A549 (cell line): ENCODE data around the gene OR51E2. TPM values are rescaled to one million over a fixed set of nuclear protein-coding genes. Genes with fewer than 3 reads are reported as not detected.

ENCODE experiments used
- ATAC-seq, 2 experiments: fragments of 200-7000 bp in 1 of 2; fragments of >200 bp in 1 of 2; cut with Nextera tagmentation in 1 of 2; cut with Tn5 transposase in 1 of 2; 3 replicates each; pipeline versions ENCODE4 v1.8.0 to v1.9.1; 2018 to 2020; ENCODE audit warnings: mild to moderate bottlenecking in 1 of 2, moderate library complexity in 1 of 2
- CTCF ChIA-PET: fragments of 300-600 bp; sonication (Branson Sonifier 250); formaldehyde crosslinking; extraction: SDS; loops from one replicate; lab custom pipeline; 2021; ENCODE audit warnings: antibody characterized with exemption, inconsistent platforms; lab: Yijun Ruan, JAX
- POLR2A ChIA-PET: fragments of 350-600 bp; formaldehyde crosslinking; extraction: SDS; loops from one replicate; lab custom pipeline; 2021; ENCODE audit warnings: antibody characterized with exemption, inconsistent platforms; lab: Yijun Ruan, JAX
- DNase-seq, 2 experiments: peaks; one replicate each; pipeline versions ENCODE4 v3.0.0 to v3.0.0-alpha.2; 2011 to 2016; ENCODE audit warnings: low read depth in 1 of 2, low spot score in 1 of 2
- FAIRE-seq: peaks from 2 replicates; lab custom pipeline; 2011; peaks lifted over from hg19 to GRCh38; lab: Jason Lieb, UNC
- H3K27ac ChIP-seq, 2 experiments: fragments of >200 bp; sonication (Bioruptor Twin); formaldehyde crosslinking; 3 replicates each; pipeline ENCODE4 v1.5.1; 2016 to 2017
- H3K4me1 ChIP-seq: fragments of >200 bp; sonication (Bioruptor Twin); formaldehyde crosslinking; 3 replicates; pipeline ENCODE4 v1.6.1; 2016
- H3K4me2 ChIP-seq: fragments of >200 bp; sonication (Bioruptor Twin); formaldehyde crosslinking; 3 replicates; pipeline ENCODE4 v1.6.1; 2016
- H3K4me3 ChIP-seq: fragments of >200 bp; sonication (Bioruptor Twin); formaldehyde crosslinking; 3 replicates; pipeline ENCODE4 v1.5.1; 2016
- H3K9me3 ChIP-seq: fragments of >200 bp; sonication (Bioruptor Twin); formaldehyde crosslinking; 3 replicates; pipeline ENCODE4 v1.6.1; 2016
- BCL3 ChIP-seq: fragments of >200 bp; sonication (Bioruptor Twin); formaldehyde crosslinking; IDR thresholded peaks from 3 replicates; pipeline ENCODE4 v1.6.1; 2016
- CHD4 ChIP-seq: fragments of 200-600 bp; sonication (generic); IDR thresholded peaks from 2 replicates; pipeline ENCODE4 v1.6.1; 2016; ENCODE audit warnings: antibody characterized with exemption, mild to moderate bottlenecking, borderline replicate concordance
- CTCF ChIP-seq: fragments of >200 bp; sonication (Bioruptor Twin); formaldehyde crosslinking; IDR thresholded peaks from 3 replicates; pipeline ENCODE4 v1.5.1; 2016
- EP300 ChIP-seq, 2 experiments: fragments of >200 bp; sonication (Bioruptor Twin); formaldehyde crosslinking; IDR thresholded peaks; 2 replicates in 1 of 2; 3 replicates in 1 of 2; pipeline ENCODE4 v1.6.1; 2016 to 2017
- FOSL2 ChIP-seq, 2 experiments: fragments of 450-650 bp in 1 of 2; fragments of >200 bp in 1 of 2; sonication (Bioruptor Twin) in 1 of 2; formaldehyde crosslinking; IDR thresholded peaks; 2 replicates each; pipeline versions ENCODE4 v1.5.0 to v1.6.1; 2016 to 2020; ENCODE audit warnings: mild to moderate bottlenecking in 1 of 2, moderate library complexity in 1 of 2
- HDAC2 ChIP-seq: fragments of 200-600 bp; sonication (generic); IDR thresholded peaks from 2 replicates; pipeline ENCODE4 v1.6.1; 2016
- HEYL ChIP-seq: fragments of 250-450 bp; sonication (Bioruptor Pico); IDR thresholded peaks from 2 replicates; pipeline ENCODE4 v1.8.0; 2021; ENCODE audit warnings: mild to moderate bottlenecking, moderate library complexity
- HOXB5 ChIP-seq: fragments of 250-450 bp; sonication (Bioruptor Pico); IDR thresholded peaks from 2 replicates; pipeline ENCODE4 v1.5.0; 2020; ENCODE audit warnings: mild to moderate bottlenecking, moderate library complexity
- KDM5A ChIP-seq: fragments of 200-600 bp; sonication (generic); IDR thresholded peaks from 2 replicates; pipeline ENCODE4 v1.6.1; 2016; ENCODE audit warnings: antibody characterized with exemption, mild to moderate bottlenecking
- NPAS2 ChIP-seq: fragments of 250-450 bp; sonication (Bioruptor Pico); IDR thresholded peaks from 2 replicates; pipeline ENCODE4 v1.8.0; 2022; ENCODE audit warnings: mild to moderate bottlenecking, moderate library complexity, borderline replicate concordance
- POLR2A ChIP-seq: IDR thresholded peaks from 2 replicates; pipeline ENCODE4 v1.6.1; 2012; ENCODE audit warnings: mild to moderate bottlenecking, low read length
- RAD21 ChIP-seq, 2 experiments: fragments of >200 bp in 1 of 2; sonication (Bioruptor Twin) in 1 of 2; formaldehyde crosslinking in 1 of 2; IDR thresholded peaks in 1 of 2; conservative IDR thresholded peaks in 1 of 2; 2 replicates in 1 of 2; 3 replicates in 1 of 2; pipeline ENCODE4 v1.6.1; 2012 to 2018; ENCODE audit warnings: inconsistent platforms in 1 of 2
- RFX5 ChIP-seq: fragments of 450-650 bp; IDR thresholded peaks from 2 replicates; pipeline ENCODE4 v1.7.1; 2014; ENCODE audit warnings: antibody characterized with exemption, mild to moderate bottlenecking, moderate library complexity
- SMC3 ChIP-seq: fragments of >200 bp; sonication (Bioruptor Twin); formaldehyde crosslinking; IDR thresholded peaks from 3 replicates; pipeline ENCODE4 v1.6.1; 2018; ENCODE audit warnings: inconsistent platforms
- TFCP2L1 ChIP-seq: fragments of 250-450 bp; sonication (Bioruptor Pico); IDR thresholded peaks from 2 replicates; pipeline ENCODE4 v1.5.0; 2021; ENCODE audit warnings: mild to moderate bottlenecking
- TP53 ChIP-seq: fragments of 250-450 bp; sonication (Bioruptor Pico); IDR thresholded peaks from 2 replicates; pipeline ENCODE4 v1.5.0; 2021; ENCODE audit warnings: mild to moderate bottlenecking, moderate library complexity
- WGBS: methylation state at CpG from one replicate; pipeline ENCODE4 v1.1.6; 2017; ENCODE audit errors: missing lambda C conversion rate; 5-methylcytosine and 5-hydroxymethylcytosine counted together
- polyA plus RNA-seq, 4 experiments: library from polyadenylated mRNA; depleted of rRNA in 3 of 4; stranded (reverse); fragments of >200 nt; fragmentation: RNase III in 1 of 4; extraction: RNeasy Plus Mini Kit Qiagen cat#74134 plus additional on column Dnase treatment in 1 of 4; gene quantifications; 2 replicates in 3 of 4; 3 replicates in 1 of 4; pipeline ENCODE4 v1.2.3, GENCODE V29; 2011 to 2017
- TF ChIP-seq, protein P1 (sequence below): fragments of >200 bp; sonication (Bioruptor Twin); formaldehyde crosslinking; IDR thresholded peaks from 2 replicates; pipeline ENCODE4 v1.6.1; 2016
- TF ChIP-seq, protein P2 (sequence below): IDR thresholded peaks from 2 replicates; pipeline ENCODE4 v1.6.1; 2012

Gene OR51E2
- polyA plus RNA-seq, 2 of the 4 experiments (the other 2 are of a cell fraction): not detected

- Histone ChIP-seq H3K9me3 (no peaks in the 10 kb centered on the region), H3K4me2 (no peak overlapping the region)
- 57% methylated on average over 3 of the region's 3 CpGs for WGBS
- no peak for ATAC-seq
- CTCF ChIA-PET: interaction anchor here (0.6 to 3.5 kb wide), 24 partner anchors 7 to 743 kb away, joined by 3 to 53 read pairs (median 4); partner anchors contain the start of genes OR52I1 and TRIM68
- TF ChIP-seq FOSL2 (IDR thresholded peaks at IDR 0.05) (no peak), FOSL2 (CRISPR knock-in tag; IDR thresholded peaks at IDR 0.05) (no peak), RFX5 (no peak), CHD4 (no peak), POLR2A (no peak), NPAS2 (CRISPR knock-in tag) (no peak), EP300 (IDR thresholded peaks at IDR 0.05) (no peak), HEYL (CRISPR knock-in tag) (no peak), TFCP2L1 (CRISPR knock-in tag) (no peak), HOXB5 (CRISPR knock-in tag) (no peak), KDM5A (no peak), HDAC2 (no peak)
- TF ChIP-seq, protein P1, sequence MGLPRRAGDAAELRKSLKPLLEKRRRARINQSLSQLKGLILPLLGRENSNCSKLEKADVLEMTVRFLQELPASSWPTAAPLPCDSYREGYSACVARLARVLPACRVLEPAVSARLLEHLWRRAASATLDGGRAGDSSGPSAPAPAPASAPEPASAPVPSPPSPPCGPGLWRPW: no peak
- TF ChIP-seq, protein P2, sequence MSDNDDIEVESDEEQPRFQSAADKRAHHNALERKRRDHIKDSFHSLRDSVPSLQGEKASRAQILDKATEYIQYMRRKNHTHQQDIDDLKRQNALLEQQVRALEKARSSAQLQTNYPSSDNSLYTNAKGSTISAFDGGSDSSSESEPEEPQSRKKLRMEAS: no peak
- TF ChIP-seq, all 56 proteins: peak for 0
- H3K27ac ChIP-seq: no peak overlapping the region
- POLR2A ChIA-PET: no interaction called here
- H3K4me3 ChIP-seq: no peak overlapping the region
- no peaks in the 10 kb centered on the region for H3K4me1 ChIP-seq
- DNase-seq: no peak
- no peak for FAIRE-seq
Measured at GRCh38 chr11:4637662-4638047, 60.0 kb downstream of the OR51E2 start.

DNA sequence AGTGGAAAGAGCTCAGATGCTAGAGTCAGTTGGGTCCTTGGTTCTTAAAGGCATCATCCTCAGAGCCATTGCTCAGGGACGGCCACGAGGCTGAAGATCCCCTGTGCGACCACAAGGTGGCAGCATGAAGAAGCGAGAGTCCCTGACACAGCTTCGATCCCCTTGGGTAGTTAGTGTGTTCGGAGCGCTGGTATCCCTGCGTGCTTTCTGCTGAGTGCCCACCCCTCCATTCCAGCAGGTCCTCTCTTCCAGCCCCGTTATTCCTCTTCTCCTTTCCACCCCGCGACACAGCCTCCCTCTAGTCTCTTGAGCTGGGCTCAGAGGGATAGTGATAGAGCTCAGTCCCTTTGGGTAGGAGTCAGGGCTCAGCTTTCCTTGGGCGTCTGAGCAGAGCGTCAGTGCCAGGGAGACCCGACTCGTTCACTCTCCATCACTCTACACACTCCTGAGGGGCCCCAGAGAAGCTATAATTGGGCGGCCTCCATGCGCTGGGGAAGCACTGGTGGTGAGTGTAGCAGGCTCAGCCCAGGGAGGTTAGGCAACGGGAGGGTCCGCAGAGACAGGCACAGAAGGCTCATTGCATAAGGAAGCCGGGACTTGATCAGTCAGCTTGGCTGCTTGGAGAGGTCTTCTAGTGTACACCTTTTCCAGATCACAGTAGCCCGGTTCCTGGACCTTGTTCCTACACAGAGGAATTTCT lies 60.5 kb downstream of the OR51E2 start, which contains the start of gene OR51D1:
Gene OR51D1, plus strand, starts transcription at position 516 of the 700 bp plus-strand sequence. CDS start 2,314 bp downstream, outside the sequence.
- H3K4me3 ChIP-seq: no peak within 1 kb of the TSS
- ChIA-PET POLR2A (no interaction called here), CTCF (interaction anchor here (0.6 to 3.5 kb wide), 37 partner anchors 8 to 1254 kb away, joined by 3 to 53 read pairs (median 4); partner anchors contain the start of genes OR52I1 and TRIM68)
- no peak within 1 kb of the TSS for H3K27ac ChIP-seq
- H3K4me2 ChIP-seq: peak within 1 kb of the TSS; percentile 29; the same call in 2 of the 3 replicates
- ATAC-seq (peak; percentile 84 to 98), DNase-seq (peak; percentile 65 to 66), FAIRE-seq (no peak)
- H3K4me1 ChIP-seq: no peaks in the 10 kb centered on the region
- 26% methylated on average over 19 of the region's 21 CpGs for WGBS
- TF ChIP-seq RAD21 (conservative IDR thresholded peaks at IDR 0.05 in 1 of 2, IDR thresholded peaks at IDR 0.05 in 1 of 2) (peak; percentile 57 to 74), TP53 (CRISPR knock-in tag) (no peak), CTCF (peak; percentile 72), SMC3 (peak; percentile 73)
- H3K9me3 ChIP-seq: no peaks in the 10 kb centered on the region

DNA sequence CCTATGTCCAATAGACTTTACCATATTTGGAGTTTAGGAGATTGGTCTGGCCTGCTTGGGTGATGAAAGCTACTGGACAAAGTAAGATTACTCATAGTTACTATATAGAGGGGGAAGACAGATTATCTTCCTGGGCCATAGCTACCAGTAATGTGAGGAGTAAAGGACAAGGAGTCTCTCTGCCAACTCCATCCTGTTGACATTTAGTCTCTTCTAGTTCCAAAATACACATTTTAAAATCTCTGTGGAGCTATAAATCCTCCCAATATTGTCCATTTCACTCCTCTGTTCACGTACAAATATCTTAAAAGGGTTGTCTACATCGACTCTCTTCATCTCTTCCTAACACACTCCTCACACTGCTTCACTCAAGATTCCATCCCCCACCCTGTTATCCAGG lies 61.5 kb downstream of the OR51E2 start:
- no peak for ATAC-seq
- POLR2A ChIA-PET: no interaction called here
- Histone ChIP-seq H3K4me1 (no peaks in the 10 kb centered on the region), H3K4me3 (no peak overlapping the region), H3K4me2 (no peak overlapping the region), H3K9me3 (no peaks in the 10 kb centered on the region), H3K27ac (no peak overlapping the region)
- 7% methylated on average over 2 of the region's 2 CpGs for WGBS
- no peak for FAIRE-seq
- TF ChIP-seq BCL3: no peak
- CTCF ChIA-PET: interaction anchor here (0.6 to 3.5 kb wide), 25 partner anchors 9 to 1255 kb away, joined by 3 to 53 read pairs (median 4); partner anchors contain the start of gene OR52I1
- no peak for DNase-seq

Other genes with a start within 250 kb of the OR51E2 start
- gene OR52K2, start 248.6 kb downstream of the OR51E2 start, polyA plus RNA-seq (2011; rRNA removed): not detected in 2 replicates
- not detected in 3 replicates for gene OR52K2, start 248.6 kb downstream of the OR51E2 start, polyA plus RNA-seq (2017; fragmentation: RNase III; extraction: RNeasy Plus Mini Kit Qiagen cat#74134 plus additional on column Dnase treatment)
- not detected in 2 replicates for gene OR52K1, start 215.2 kb downstream of the OR51E2 start, polyA plus RNA-seq (2011; rRNA removed)
- gene OR52K1, start 215.2 kb downstream of the OR51E2 start, polyA plus RNA-seq (2017; fragmentation: RNase III; extraction: RNeasy Plus Mini Kit Qiagen cat#74134 plus additional on column Dnase treatment): not detected in 3 replicates
- gene OR52M1, start 152.7 kb downstream of the OR51E2 start, polyA plus RNA-seq (2011; rRNA removed): not detected in 2 replicates
- not detected in 3 replicates for gene OR52M1, start 152.7 kb downstream of the OR51E2 start, polyA plus RNA-seq (2017; fragmentation: RNase III; extraction: RNeasy Plus Mini Kit Qiagen cat#74134 plus additional on column Dnase treatment)
- not detected in 2 replicates for gene OR52I2, start 116.1 kb downstream of the OR51E2 start, polyA plus RNA-seq (2011; rRNA removed)
- gene OR52I2, start 116.1 kb downstream of the OR51E2 start, polyA plus RNA-seq (2017; fragmentation: RNase III; extraction: RNeasy Plus Mini Kit Qiagen cat#74134 plus additional on column Dnase treatment): not detected in 3 replicates
- not detected in 2 replicates for gene OR52I1, start 103.8 kb downstream of the OR51E2 start, polyA plus RNA-seq (2011; rRNA removed)
- gene OR52I1, start 103.8 kb downstream of the OR51E2 start, polyA plus RNA-seq (2017; fragmentation: RNase III; extraction: RNeasy Plus Mini Kit Qiagen cat#74134 plus additional on column Dnase treatment): not detected in 3 replicates
- gene TRIM68, start 89.6 kb downstream of the OR51E2 start, polyA plus RNA-seq (2011; rRNA removed): 9.6 and 11.6 TPM in 2 replicates
- 9.6 to 10.8 TPM (median 9.7 TPM) in 3 replicates for gene TRIM68, start 89.6 kb downstream of the OR51E2 start, polyA plus RNA-seq (2017; fragmentation: RNase III; extraction: RNeasy Plus Mini Kit Qiagen cat#74134 plus additional on column Dnase treatment)
- gene OR51D1, start 60.4 kb downstream of the OR51E2 start, polyA plus RNA-seq (2011; rRNA removed): not detected in 2 replicates
- not detected in 3 replicates for gene OR51D1, start 60.4 kb downstream of the OR51E2 start, polyA plus RNA-seq (2017; fragmentation: RNase III; extraction: RNeasy Plus Mini Kit Qiagen cat#74134 plus additional on column Dnase treatment)
- gene OR51E1, start 53.9 kb downstream of the OR51E2 start, polyA plus RNA-seq (2011; rRNA removed): 0.03 TPM in 1 of 2 replicates, not detected in the other
- not detected in 3 replicates for gene OR51E1, start 53.9 kb downstream of the OR51E2 start, polyA plus RNA-seq (2017; fragmentation: RNase III; extraction: RNeasy Plus Mini Kit Qiagen cat#74134 plus additional on column Dnase treatment)
- not detected in 2 replicates for gene MMP26, start 6.9 kb upstream of the OR51E2 start, polyA plus RNA-seq (2011; rRNA removed)
- not detected in 3 replicates for gene MMP26, start 6.9 kb upstream of the OR51E2 start, polyA plus RNA-seq (2017; fragmentation: RNase III; extraction: RNeasy Plus Mini Kit Qiagen cat#74134 plus additional on column Dnase treatment)
- not detected in 2 replicates for gene OR51F1, start 72.1 kb upstream of the OR51E2 start, polyA plus RNA-seq (2011; rRNA removed)
- not detected in 3 replicates for gene OR51F1, start 72.1 kb upstream of the OR51E2 start, polyA plus RNA-seq (2017; fragmentation: RNase III; extraction: RNeasy Plus Mini Kit Qiagen cat#74134 plus additional on column Dnase treatment)
- gene OR52R1, start 106.5 kb upstream of the OR51E2 start, polyA plus RNA-seq (2011; rRNA removed): not detected in 2 replicates
- not detected in 3 replicates for gene OR52R1, start 106.5 kb upstream of the OR51E2 start, polyA plus RNA-seq (2017; fragmentation: RNase III; extraction: RNeasy Plus Mini Kit Qiagen cat#74134 plus additional on column Dnase treatment)
- not detected in 2 replicates for gene OR51F2, start 123.5 kb upstream of the OR51E2 start, polyA plus RNA-seq (2011; rRNA removed)
- not detected in 3 replicates for gene OR51F2, start 123.5 kb upstream of the OR51E2 start, polyA plus RNA-seq (2017; fragmentation: RNase III; extraction: RNeasy Plus Mini Kit Qiagen cat#74134 plus additional on column Dnase treatment)
- not detected in 2 replicates for gene OR51S1, start 151.4 kb upstream of the OR51E2 start, polyA plus RNA-seq (2011; rRNA removed)
- gene OR51S1, start 151.4 kb upstream of the OR51E2 start, polyA plus RNA-seq (2017; fragmentation: RNase III; extraction: RNeasy Plus Mini Kit Qiagen cat#74134 plus additional on column Dnase treatment): not detected in 3 replicates
- gene OR51T1, start 184.0 kb upstream of the OR51E2 start, polyA plus RNA-seq (2011; rRNA removed): not detected in 2 replicates
- gene OR51T1, start 184.0 kb upstream of the OR51E2 start, polyA plus RNA-seq (2017; fragmentation: RNase III; extraction: RNeasy Plus Mini Kit Qiagen cat#74134 plus additional on column Dnase treatment): not detected in 3 replicates
- not detected in 2 replicates for gene OR51A7, start 205.9 kb upstream of the OR51E2 start, polyA plus RNA-seq (2011; rRNA removed)
- not detected in 3 replicates for gene OR51A7, start 205.9 kb upstream of the OR51E2 start, polyA plus RNA-seq (2017; fragmentation: RNase III; extraction: RNeasy Plus Mini Kit Qiagen cat#74134 plus additional on column Dnase treatment)
- not detected in 2 replicates for gene OR51G2, start 221.5 kb upstream of the OR51E2 start, polyA plus RNA-seq (2011; rRNA removed)
- not detected in 3 replicates for gene OR51G2, start 221.5 kb upstream of the OR51E2 start, polyA plus RNA-seq (2017; fragmentation: RNase III; extraction: RNeasy Plus Mini Kit Qiagen cat#74134 plus additional on column Dnase treatment)
- not detected in 2 replicates for gene OR51G1, start 226.5 kb upstream of the OR51E2 start, polyA plus RNA-seq (2011; rRNA removed)
- gene OR51G1, start 226.5 kb upstream of the OR51E2 start, polyA plus RNA-seq (2017; fragmentation: RNase III; extraction: RNeasy Plus Mini Kit Qiagen cat#74134 plus additional on column Dnase treatment): not detected in 3 replicates
- gene OR51A4, start 249.8 kb upstream of the OR51E2 start, polyA plus RNA-seq (2011; rRNA removed): not detected in 2 replicates
- gene OR51A4, start 249.8 kb upstream of the OR51E2 start, polyA plus RNA-seq (2017; fragmentation: RNase III; extraction: RNeasy Plus Mini Kit Qiagen cat#74134 plus additional on column Dnase treatment): not detected in 3 replicates